Measurements from ENCODE around the gene SHISA3.
A peak's percentile ranks its signal among the peaks of the same experiment; 100 is the strongest.

SHISA3 gene

DNA sequence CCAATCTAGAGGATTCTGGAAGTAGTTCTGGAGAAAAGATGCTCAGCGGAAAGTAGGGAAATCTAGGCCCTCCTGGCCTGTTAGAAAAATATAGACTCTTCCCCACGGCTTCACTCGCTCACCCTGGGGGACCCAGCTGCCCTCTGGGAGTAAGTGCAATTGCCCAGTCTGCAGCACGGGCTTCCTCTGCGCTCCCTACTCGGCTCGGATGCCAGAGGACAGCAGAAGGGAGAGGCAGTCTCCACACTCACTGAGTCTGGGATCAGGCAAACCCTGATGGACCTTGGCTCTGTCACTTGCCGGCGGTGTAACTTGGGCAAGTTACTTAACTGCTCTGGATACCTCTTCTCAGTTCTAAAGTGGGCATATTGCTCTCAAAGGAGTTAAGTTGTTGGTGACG is 2.1 kb downstream of the SHISA3 start:
- no peak for DNase-seq
- TF ChIP-seq, protein P1, sequence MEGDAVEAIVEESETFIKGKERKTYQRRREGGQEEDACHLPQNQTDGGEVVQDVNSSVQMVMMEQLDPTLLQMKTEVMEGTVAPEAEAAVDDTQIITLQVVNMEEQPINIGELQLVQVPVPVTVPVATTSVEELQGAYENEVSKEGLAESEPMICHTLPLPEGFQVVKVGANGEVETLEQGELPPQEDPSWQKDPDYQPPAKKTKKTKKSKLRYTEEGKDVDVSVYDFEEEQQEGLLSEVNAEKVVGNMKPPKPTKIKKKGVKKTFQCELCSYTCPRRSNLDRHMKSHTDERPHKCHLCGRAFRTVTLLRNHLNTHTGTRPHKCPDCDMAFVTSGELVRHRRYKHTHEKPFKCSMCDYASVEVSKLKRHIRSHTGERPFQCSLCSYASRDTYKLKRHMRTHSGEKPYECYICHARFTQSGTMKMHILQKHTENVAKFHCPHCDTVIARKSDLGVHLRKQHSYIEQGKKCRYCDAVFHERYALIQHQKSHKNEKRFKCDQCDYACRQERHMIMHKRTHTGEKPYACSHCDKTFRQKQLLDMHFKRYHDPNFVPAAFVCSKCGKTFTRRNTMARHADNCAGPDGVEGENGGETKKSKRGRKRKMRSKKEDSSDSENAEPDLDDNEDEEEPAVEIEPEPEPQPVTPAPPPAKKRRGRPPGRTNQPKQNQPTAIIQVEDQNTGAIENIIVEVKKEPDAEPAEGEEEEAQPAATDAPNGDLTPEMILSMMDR (IDR thresholded peaks at IDR 0.05; ENCODE audit: low read depth, low read length, missing control alignments) = no peak
- H3K4me3 ChIP-seq (ENCODE audit: low read depth, low read length) = no peak overlapping the region
- H3K27me3 ChIP-seq (replicated peaks) = peaks cover 3% of the 10 kb centered on the region
- in situ Hi-C loops (cut with HindIII; ENCODE audit: low pct_ligation_motif_present, low sequenced_read_pairs) = no loop called here
- H3K27ac ChIP-seq = no peak overlapping the region
- no peaks in the 10 kb centered on the region for H3K36me3 ChIP-seq (replicated peaks)

- Histone ChIP-seq H3K27me3 (replicated peaks) (peaks cover 3% of the 10 kb centered on the region), H3K27ac (no peak overlapping the region), H3K4me3 (ENCODE audit: low read depth, low read length) (no peak overlapping the region), H3K36me3 (replicated peaks) (no peaks in the 10 kb centered on the region)
- TF ChIP-seq, protein P1 (IDR thresholded peaks at IDR 0.05; ENCODE audit: low read depth, low read length, missing control alignments) = peak; percentile 3
- no peak for DNase-seq
- in situ Hi-C loops (cut with HindIII; ENCODE audit: low pct_ligation_motif_present, low sequenced_read_pairs) = no loop called here
Measured at GRCh38 chr4:42401171-42401570, 3.9 kb downstream of the SHISA3 start.

- no peak for DNase-seq
- TF ChIP-seq, protein P1 (IDR thresholded peaks at IDR 0.05; ENCODE audit: low read depth, low read length, missing control alignments) = peak; percentile 21
Measured at GRCh38 chr4:42404001-42404400, 6.7 kb downstream of the SHISA3 start.

GRCh38 chr4:42410446-42410845 is 13.2 kb downstream of the SHISA3 start:
- in situ Hi-C loops (cut with HindIII; ENCODE audit: low pct_ligation_motif_present, low sequenced_read_pairs) = no loop called here
- Histone ChIP-seq H3K27ac (no peak overlapping the region), H3K27me3 (replicated peaks) (no peaks in the 10 kb centered on the region), H3K4me3 (ENCODE audit: low read depth, low read length) (no peak overlapping the region), H3K36me3 (replicated peaks) (no peaks in the 10 kb centered on the region)
- no peak for DNase-seq
- TF ChIP-seq, protein P1 (IDR thresholded peaks at IDR 0.05; ENCODE audit: low read depth, low read length, missing control alignments) = no peak

More at GRCh38 chr4:42404001-42404400, 6.7 kb downstream of the SHISA3 start:
- no peak overlapping the region for H3K4me3 ChIP-seq (ENCODE audit: low read depth, low read length)
- H3K27me3 ChIP-seq (replicated peaks) = peaks cover under 1% of the 10 kb centered on the region
- no peaks in the 10 kb centered on the region for H3K36me3 ChIP-seq (replicated peaks)
- in situ Hi-C loops (cut with HindIII; ENCODE audit: low pct_ligation_motif_present, low sequenced_read_pairs) = no loop called here
- no peak overlapping the region for H3K27ac ChIP-seq

DNA sequence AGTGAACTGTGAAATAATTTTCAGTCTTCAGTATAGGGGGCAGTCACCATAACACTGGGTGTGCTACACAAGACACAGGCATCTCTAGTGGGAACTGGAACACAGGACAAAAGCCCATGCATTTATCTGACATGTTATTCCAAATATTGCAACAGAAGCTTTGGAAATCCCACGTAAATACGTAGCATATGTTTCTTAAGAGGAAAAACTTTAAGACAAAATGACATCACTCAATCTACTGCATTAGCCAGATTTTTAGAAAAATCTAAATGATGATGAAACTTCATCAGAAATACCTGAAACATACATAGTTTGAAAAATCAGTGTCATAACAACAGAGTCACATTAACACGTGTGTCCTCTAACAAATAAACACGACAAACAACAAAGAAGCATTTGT is 14.5 kb downstream of the SHISA3 start:
- in situ Hi-C loops (cut with HindIII; ENCODE audit: low pct_ligation_motif_present, low sequenced_read_pairs) = no loop called here
- no peak overlapping the region for H3K4me3 ChIP-seq (ENCODE audit: low read depth, low read length)
- TF ChIP-seq, protein P1 (IDR thresholded peaks at IDR 0.05; ENCODE audit: low read depth, low read length, missing control alignments) = no peak
- no peak for DNase-seq
- H3K27ac ChIP-seq = peak overlapping the region; percentile 55
- no peaks in the 10 kb centered on the region for H3K27me3 ChIP-seq (replicated peaks)
- no peaks in the 10 kb centered on the region for H3K36me3 ChIP-seq (replicated peaks)

DNA sequence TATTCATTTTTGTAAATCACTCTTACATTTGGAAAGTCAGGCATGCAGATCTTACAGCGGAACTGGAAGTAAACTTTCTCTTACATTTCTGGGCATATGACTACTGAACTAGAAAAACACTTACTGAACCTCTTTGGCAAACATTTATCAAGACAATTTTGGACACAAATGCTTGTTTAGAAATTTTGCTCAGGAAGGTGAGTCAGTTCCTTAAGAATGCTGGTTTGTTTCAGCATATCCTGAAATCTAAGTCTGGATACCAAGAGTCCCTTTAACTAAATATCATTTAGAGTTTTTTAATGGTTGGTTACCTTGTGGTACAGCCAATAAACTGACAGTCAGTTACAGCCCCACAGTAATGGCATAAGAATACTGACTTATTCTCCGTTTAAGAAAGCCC is 15.0 kb downstream of the SHISA3 start:
- H3K27ac ChIP-seq = peak overlapping the region; percentile 55
- H3K27me3 ChIP-seq (replicated peaks) = no peaks in the 10 kb centered on the region
- no peaks in the 10 kb centered on the region for H3K36me3 ChIP-seq (replicated peaks)
- DNase-seq = peak; percentile 54
- TF ChIP-seq, protein P1 (IDR thresholded peaks at IDR 0.05; ENCODE audit: low read depth, low read length, missing control alignments) = no peak
- in situ Hi-C loops (cut with HindIII; ENCODE audit: low pct_ligation_motif_present, low sequenced_read_pairs) = no loop called here
- no peak overlapping the region for H3K4me3 ChIP-seq (ENCODE audit: low read depth, low read length)

All from brain microvascular endothelial cell (primary cell).